Endothelial cell of umbilical vein (primary cell): ENCODE measurements around the gene LIPJ.

Experiments used
- POLR2A ChIP-seq: IDR thresholded peaks from 2 replicates; pipeline ENCODE4 v1.6.1; 2012; ENCODE audit warnings: low read depth, mild to moderate bottlenecking, control low read depth, low read length
- POLR2AphosphoS5 ChIP-seq: IDR thresholded peaks from 2 replicates; pipeline ENCODE4 v1.6.1; 2012; ENCODE audit warnings: low read depth, mild to moderate bottlenecking, control low read depth, low read length, moderate library complexity; ENCODE audit not compliant: insufficient read depth

- TF ChIP-seq POLR2A (no peak), POLR2AphosphoS5 (no peak)
These were observed 22.2 kb downstream of the LIPJ start for GRCh38 chr10:88608780-88609179.
